Measurements from ENCODE around the gene RPL35.
"Not testable (repeated sequence)": the region's sequence is repeated elsewhere in the genome, so short reads cannot be mapped to it uniquely, and the experiment has no call there.

Gene RPL35

GRCh38 chr9:124852829-124853531 is 8.8 kb downstream of the RPL35 start, which contains the start of gene WDR38:
Gene WDR38 (plus strand): TSS chr9:124853460. CDS start chr9:124853532, 72 bp downstream.
- DNase-seq (ENCODE audit: low spot score), result peak; percentile 91

GRCh38 chr9:124852121-124852828 is 9.5 kb downstream of the RPL35 start:
- no peak for DNase-seq (ENCODE audit: low spot score)

- DNase-seq (ENCODE audit: low spot score), result no peak
Observed at GRCh38 chr9:124849801-124850200, 12.0 kb downstream of the RPL35 start.

GRCh38 chr9:124846969-124847368 is 14.8 kb downstream of the RPL35 start:
- no peak for DNase-seq (ENCODE audit: low spot score)

- DNase-seq (ENCODE audit: low spot score), result not testable (repeated sequence)
Observed at GRCh38 chr9:124846467-124846866, 15.3 kb downstream of the RPL35 start.

GRCh38 chr9:124844291-124844690 is 17.5 kb downstream of the RPL35 start:
- no peak for DNase-seq (ENCODE audit: low spot score)

- DNase-seq (ENCODE audit: low spot score), result no peak
Observed at GRCh38 chr9:124843456-124844034, 18.2 kb downstream of the RPL35 start.

- no peak for DNase-seq (ENCODE audit: low spot score)
Observed at GRCh38 chr9:124841075-124841821, 20.5 kb downstream of the RPL35 start.

- no peak for DNase-seq (ENCODE audit: low spot score)
Observed at GRCh38 chr9:124840300-124840833, 21.4 kb downstream of the RPL35 start.

- DNase-seq (ENCODE audit: low spot score), result no peak
Observed at GRCh38 chr9:124839612-124840299, 22.0 kb downstream of the RPL35 start.

- DNase-seq (ENCODE audit: low spot score), result not testable (repeated sequence)
Observed at GRCh38 chr9:124838567-124839275, 23.0 kb downstream of the RPL35 start.

- not testable (repeated sequence) for DNase-seq (ENCODE audit: low spot score)
Observed at GRCh38 chr9:124838132-124838531, 23.6 kb downstream of the RPL35 start.

GRCh38 chr9:124835026-124835557 is 26.7 kb downstream of the RPL35 start:
- DNase-seq (ENCODE audit: low spot score), result peak; percentile 70

- DNase-seq (ENCODE audit: low spot score), result no peak
Observed at GRCh38 chr9:124834591-124834990, 27.2 kb downstream of the RPL35 start.

GRCh38 chr9:124831642-124832364 is 30.0 kb downstream of the RPL35 start:
- DNase-seq (ENCODE audit: low spot score), result no peak

GRCh38 chr9:124830593-124830992 is 31.2 kb downstream of the RPL35 start:
- DNase-seq (ENCODE audit: low spot score), result no peak

- DNase-seq (ENCODE audit: low spot score), result no peak
Observed at GRCh38 chr9:124829334-124829669, 32.5 kb downstream of the RPL35 start.

- DNase-seq (ENCODE audit: low spot score), result no peak
Observed at GRCh38 chr9:124828489-124829333, 33.0 kb downstream of the RPL35 start.

Measured in AG08396 (cell line).